ENCODE results near the gene SH3RF3. TPM values are rescaled to one million over a fixed set of nuclear protein-coding genes. Genes with fewer than 3 reads are reported as not detected.

Gene SH3RF3
- total RNA-seq, 4 donors from 2014 or later, result 5.3 to 10.0 (median 8.0) TPM

DNA sequence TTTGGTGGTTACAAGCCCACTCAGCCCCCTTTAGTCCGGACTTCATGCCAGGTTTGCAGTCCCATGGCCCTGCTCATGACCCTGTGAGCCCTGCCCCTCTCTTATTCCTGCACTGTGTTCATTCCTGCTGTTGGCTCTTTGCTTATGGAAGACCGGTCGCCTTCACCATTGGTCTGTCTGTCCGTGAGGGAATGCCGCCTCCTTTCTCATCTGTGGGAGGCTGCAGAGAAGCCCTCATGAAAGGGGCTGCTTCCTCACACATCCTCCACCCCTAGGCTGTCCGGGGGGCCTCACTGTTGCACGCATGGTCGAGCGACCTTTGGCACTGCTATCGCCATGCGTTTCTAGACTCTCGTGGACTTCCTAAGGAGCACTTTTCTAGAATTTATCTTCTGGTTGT lies 16.3 kb downstream of the SH3RF3 start:
- TF ChIP-seq, protein P1, sequence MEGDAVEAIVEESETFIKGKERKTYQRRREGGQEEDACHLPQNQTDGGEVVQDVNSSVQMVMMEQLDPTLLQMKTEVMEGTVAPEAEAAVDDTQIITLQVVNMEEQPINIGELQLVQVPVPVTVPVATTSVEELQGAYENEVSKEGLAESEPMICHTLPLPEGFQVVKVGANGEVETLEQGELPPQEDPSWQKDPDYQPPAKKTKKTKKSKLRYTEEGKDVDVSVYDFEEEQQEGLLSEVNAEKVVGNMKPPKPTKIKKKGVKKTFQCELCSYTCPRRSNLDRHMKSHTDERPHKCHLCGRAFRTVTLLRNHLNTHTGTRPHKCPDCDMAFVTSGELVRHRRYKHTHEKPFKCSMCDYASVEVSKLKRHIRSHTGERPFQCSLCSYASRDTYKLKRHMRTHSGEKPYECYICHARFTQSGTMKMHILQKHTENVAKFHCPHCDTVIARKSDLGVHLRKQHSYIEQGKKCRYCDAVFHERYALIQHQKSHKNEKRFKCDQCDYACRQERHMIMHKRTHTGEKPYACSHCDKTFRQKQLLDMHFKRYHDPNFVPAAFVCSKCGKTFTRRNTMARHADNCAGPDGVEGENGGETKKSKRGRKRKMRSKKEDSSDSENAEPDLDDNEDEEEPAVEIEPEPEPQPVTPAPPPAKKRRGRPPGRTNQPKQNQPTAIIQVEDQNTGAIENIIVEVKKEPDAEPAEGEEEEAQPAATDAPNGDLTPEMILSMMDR (IDR thresholded peaks at IDR 0.05; ENCODE audit: low read depth), result no peak

DNA sequence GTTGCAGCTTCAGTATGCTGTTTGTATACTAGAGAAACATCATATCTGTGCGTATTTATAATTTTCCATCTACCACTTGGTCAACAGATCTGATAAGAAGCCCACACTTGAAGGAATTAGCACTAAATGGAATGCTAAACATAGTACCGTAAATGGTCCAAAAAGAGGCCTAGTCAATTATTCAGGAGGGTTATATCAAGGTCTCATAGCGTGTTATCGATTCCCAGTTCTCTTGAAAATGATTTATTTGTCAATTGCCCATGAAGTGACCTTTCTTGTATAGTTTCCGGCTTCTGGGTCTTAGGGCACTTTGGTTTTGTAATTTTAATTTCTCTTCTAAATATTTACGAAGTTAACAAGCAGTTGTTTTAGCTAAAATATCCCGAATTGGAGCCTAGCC lies 18.4 kb downstream of the SH3RF3 start:
- TF ChIP-seq, protein P1 (IDR thresholded peaks at IDR 0.05; ENCODE audit: low read depth), result no peak

DNA sequence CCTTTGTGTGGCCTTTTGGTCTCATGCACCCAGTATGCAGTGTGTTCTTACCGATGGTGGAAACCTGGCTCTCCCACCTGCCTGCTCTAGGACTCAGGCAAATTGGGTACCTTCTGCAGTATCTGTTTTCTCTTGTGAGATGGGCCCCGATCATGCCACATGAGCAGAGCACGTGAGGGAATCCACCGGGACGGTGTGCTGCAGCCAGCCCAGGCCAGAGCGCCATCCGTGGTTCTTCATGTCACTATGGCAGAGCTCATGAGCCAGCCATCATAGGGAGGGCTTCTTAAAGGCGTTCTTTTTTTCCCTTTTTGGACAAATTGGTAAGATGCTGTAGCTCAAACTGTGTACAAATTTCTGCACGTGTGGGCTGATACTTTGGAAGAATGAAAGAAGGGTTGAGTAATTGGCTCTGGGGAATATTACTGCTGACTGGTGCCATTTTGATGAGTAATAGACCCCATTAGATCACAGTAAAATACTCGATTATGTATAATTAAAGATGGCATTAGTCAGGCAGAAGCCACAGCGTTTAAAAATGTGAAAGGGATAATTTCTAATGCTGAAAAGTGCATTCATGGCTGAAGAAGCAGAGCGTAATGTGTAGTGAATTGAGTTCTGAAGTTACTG lies 19.2 kb downstream of the SH3RF3 start:
- TF ChIP-seq, protein P1 (IDR thresholded peaks at IDR 0.05; ENCODE audit: low read depth), result no peak

DNA sequence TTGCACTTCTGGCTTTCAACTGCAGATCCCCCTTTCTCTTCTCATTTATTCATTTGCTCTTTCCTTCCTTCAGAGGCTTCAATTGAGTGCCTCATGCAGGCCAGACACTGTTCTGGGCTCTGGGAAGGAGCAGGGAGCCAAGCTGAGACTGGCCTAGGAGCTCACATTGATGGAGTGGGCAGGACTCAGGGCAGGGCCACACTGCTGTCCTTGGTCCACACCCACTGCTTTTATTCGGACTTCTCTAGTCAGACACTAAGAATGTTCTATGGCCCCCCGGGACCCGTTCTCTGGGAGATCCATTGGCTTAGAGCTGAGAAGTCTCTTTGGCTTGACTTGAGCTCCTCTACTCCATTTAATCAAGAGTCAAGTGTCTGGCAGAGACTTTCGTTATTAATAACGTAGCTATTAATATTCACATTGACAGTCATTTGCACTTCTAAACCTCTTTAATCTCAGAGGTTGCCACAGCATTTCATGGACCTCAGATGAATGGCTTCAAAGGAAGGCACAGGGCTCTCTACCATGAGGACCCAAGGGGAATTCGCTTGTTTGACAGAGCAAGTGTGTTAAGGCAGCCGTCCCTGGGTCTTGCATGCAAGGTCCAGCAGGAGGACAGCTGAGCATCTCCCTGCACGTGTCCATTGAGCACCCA lies 20.1 kb downstream of the SH3RF3 start:
- TF ChIP-seq, protein P1 (IDR thresholded peaks at IDR 0.05; ENCODE audit: low read depth), result no peak

DNA sequence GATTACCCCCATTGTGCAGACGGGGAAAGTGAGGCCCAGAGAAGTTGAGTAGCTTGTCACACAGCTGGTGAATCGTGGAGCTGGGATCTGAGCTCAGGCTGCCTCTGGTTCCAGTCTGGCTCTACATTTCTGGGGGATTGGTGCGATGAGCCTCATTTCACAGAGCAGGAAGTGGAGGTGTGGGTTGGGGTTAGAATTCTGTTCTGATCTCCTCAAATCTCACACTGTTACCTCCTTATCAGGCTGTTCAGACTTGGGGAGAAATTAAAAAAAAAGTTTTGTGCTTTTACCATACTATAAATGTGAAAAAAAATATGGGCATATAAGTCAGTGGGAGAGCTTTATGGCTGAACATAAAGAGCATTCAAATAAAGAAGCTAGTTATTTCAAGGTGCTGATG lies 21.6 kb downstream of the SH3RF3 start:
- TF ChIP-seq, protein P1 (IDR thresholded peaks at IDR 0.05; ENCODE audit: low read depth), result no peak

DNA sequence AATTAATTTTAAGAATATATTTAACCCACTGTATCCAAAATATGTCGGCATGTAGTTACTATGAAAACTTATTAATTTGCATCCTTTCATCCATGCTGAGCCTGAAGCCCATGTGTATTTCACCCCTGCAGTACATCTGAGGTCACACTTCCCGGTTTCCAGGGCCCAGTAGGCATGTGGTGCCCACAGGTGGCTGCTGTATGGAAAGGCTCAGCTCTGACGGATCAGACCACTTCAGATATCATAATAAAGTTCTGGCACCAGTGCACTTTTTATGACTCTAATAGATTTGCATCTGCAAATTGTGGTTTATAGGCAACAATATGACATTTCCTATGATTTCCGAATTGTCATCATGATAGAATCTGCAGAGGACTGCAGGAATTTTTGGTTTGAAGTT lies 22.5 kb downstream of the SH3RF3 start:
- TF ChIP-seq, protein P1 (IDR thresholded peaks at IDR 0.05; ENCODE audit: low read depth), result no peak

DNA sequence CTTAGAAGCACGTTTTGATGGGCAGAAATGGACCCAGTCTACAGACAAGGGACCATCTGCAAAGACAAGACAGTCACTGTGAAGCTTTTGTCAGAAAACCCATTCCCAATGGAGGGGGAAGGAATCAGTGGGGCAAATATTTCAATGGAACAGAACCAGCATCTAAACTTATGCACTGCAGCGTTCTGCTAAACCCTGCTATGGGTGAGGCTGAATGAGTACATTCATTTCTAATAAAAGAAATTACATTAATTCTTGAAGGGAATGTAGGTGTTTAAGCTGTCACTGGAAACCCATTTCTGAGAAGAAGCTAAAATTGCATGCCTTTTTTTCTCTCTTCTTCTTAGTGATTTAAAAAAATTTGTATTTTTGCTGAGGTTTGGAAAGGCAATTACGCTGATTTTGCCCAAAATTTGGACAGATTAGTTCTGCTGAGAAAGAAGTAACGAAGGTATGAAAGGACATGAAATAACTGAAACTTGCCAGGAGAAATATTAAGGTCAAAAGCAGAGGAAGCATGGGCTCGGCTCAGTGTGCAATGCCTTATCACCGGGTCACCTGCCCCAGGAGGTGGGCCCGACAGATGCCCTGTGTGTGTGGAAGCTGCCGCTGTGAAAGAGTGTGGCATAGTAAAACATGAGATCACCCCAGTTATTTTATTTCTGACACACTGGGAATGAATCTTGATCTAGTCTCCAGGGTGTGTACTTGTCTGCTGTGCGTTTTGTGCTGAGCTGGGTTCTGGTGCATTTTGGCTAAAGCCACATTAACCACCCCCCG lies 24.2 kb downstream of the SH3RF3 start:
- TF ChIP-seq, protein P1 (IDR thresholded peaks at IDR 0.05; ENCODE audit: low read depth), result no peak
